ENCODE measurements around the gene SETBP1. TPM values are rescaled to one million over a fixed set of nuclear protein-coding genes. Genes with fewer than 3 reads are reported as not detected.

The SETBP1 gene
- total RNA-seq, 1 experiment from 2014 or later = 3.4 TPM

DNA sequence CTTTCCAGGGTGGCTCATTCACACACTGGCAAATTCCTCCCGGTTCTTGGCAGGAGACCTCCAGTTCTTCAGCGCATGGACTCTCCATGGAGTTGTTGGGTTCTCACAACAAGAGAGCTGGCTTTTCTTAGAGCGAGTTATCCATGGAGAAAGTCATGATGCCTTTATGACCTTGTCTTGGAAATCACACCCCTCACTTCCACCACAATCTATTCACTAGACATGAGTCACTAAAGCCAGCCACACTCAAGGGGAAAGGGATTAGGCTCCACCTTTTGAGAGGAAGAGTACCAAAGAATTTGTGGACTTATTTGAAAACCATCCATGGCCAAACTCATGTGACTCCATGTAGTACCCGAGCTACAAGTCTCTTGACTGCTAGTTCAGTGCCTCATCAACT lies 160.5 kb downstream of the SETBP1 start:
- H3K4me2 ChIP-seq (ENCODE audit: low read depth, low read length, poor library complexity, severe bottlenecking) = no peak overlapping the region
- no peaks in the 10 kb centered on the region for H3K27me3 ChIP-seq (ENCODE audit: low read length)
- no peaks in the 10 kb centered on the region for H3K9me2 ChIP-seq (replicated peaks; ENCODE audit: insufficient read depth, low read length)
- no peak overlapping the region for H3K9ac ChIP-seq (ENCODE audit: low read length)
- DNase-seq = no peak
- H4K20me1 ChIP-seq (ENCODE audit: insufficient read depth, low read depth, low read length) = no peaks in the 10 kb centered on the region
- H3K4me1 ChIP-seq (ENCODE audit: low read length) = peaks cover 27% of the 10 kb centered on the region
- no peak overlapping the region for H2AFZ ChIP-seq (ENCODE audit: low read length)
- H3K27ac ChIP-seq (ENCODE audit: low read length) = no peak overlapping the region
- H3K4me3 ChIP-seq (ENCODE audit: low read length) = no peak overlapping the region
- H3K79me2 ChIP-seq (ENCODE audit: low read length) = no peaks in the 10 kb centered on the region
- H3K36me3 ChIP-seq (ENCODE audit: insufficient read depth, low read length) = no peaks in the 10 kb centered on the region
- H3K9me3 ChIP-seq (ENCODE audit: low read length) = no peaks in the 10 kb centered on the region

GRCh38 chr18:44841752-44842587 lies 161.3 kb downstream of the SETBP1 start:
- Histone ChIP-seq H3K9ac (ENCODE audit: low read length) (no peak overlapping the region), H4K20me1 (ENCODE audit: insufficient read depth, low read depth, low read length) (no peaks in the 10 kb centered on the region), H3K4me1 (ENCODE audit: low read length) (peaks cover 27% of the 10 kb centered on the region), H3K27me3 (ENCODE audit: low read length) (no peaks in the 10 kb centered on the region), H3K9me3 (ENCODE audit: low read length) (no peaks in the 10 kb centered on the region), H3K4me3 (ENCODE audit: low read length) (no peak overlapping the region), H3K36me3 (ENCODE audit: insufficient read depth, low read length) (no peaks in the 10 kb centered on the region), H3K27ac (ENCODE audit: low read length) (no peak overlapping the region), H3K4me2 (ENCODE audit: low read depth, low read length, poor library complexity, severe bottlenecking) (no peak overlapping the region), H3K79me2 (ENCODE audit: low read length) (no peaks in the 10 kb centered on the region), H3K9me2 (replicated peaks; ENCODE audit: insufficient read depth, low read length) (no peaks in the 10 kb centered on the region), H2AFZ (ENCODE audit: low read length) (no peak overlapping the region)
- peak; percentile 43 for DNase-seq

- no peak overlapping the region for H3K27ac ChIP-seq (ENCODE audit: low read length)
- no peak overlapping the region for H3K4me3 ChIP-seq (ENCODE audit: low read length)
- no peaks in the 10 kb centered on the region for H3K27me3 ChIP-seq (ENCODE audit: low read length)
- peaks cover 27% of the 10 kb centered on the region for H3K4me1 ChIP-seq (ENCODE audit: low read length)
- H3K79me2 ChIP-seq (ENCODE audit: low read length) = no peaks in the 10 kb centered on the region
- no peaks in the 10 kb centered on the region for H3K9me3 ChIP-seq (ENCODE audit: low read length)
- H3K36me3 ChIP-seq (ENCODE audit: insufficient read depth, low read length) = no peaks in the 10 kb centered on the region
- H3K9me2 ChIP-seq (replicated peaks; ENCODE audit: insufficient read depth, low read length) = no peaks in the 10 kb centered on the region
- H3K9ac ChIP-seq (ENCODE audit: low read length) = no peak overlapping the region
- no peak overlapping the region for H3K4me2 ChIP-seq (ENCODE audit: low read depth, low read length, poor library complexity, severe bottlenecking)
- no peak overlapping the region for H2AFZ ChIP-seq (ENCODE audit: low read length)
- DNase-seq = no peak
- no peaks in the 10 kb centered on the region for H4K20me1 ChIP-seq (ENCODE audit: insufficient read depth, low read depth, low read length)
These were observed 162.1 kb downstream of the SETBP1 start for GRCh38 chr18:44842588-44843412.

DNA sequence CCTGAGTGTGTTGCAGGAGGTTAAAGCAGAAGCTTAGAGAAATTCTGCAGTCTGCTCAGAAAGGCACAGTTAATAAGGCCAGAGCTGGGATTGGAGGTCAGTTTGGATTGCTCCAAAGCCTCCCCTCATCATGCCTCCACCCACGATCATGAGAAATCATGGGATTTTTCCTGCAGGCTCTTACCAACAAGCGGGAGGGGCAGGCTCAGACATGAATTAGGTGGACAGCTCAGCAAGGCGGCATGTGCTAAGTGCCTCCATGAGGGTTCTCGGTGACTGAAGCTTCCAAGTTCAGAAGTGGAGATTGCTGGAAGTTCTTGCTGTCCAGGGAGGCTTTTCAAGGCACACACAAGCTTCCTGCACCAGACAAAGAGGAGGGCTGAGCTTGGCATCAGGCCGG lies 163.8 kb downstream of the SETBP1 start:
- no peak overlapping the region for H3K4me3 ChIP-seq (ENCODE audit: low read length)
- no peaks in the 10 kb centered on the region for H3K79me2 ChIP-seq (ENCODE audit: low read length)
- no peaks in the 10 kb centered on the region for H3K36me3 ChIP-seq (ENCODE audit: insufficient read depth, low read length)
- no peak overlapping the region for H3K4me2 ChIP-seq (ENCODE audit: low read depth, low read length, poor library complexity, severe bottlenecking)
- H4K20me1 ChIP-seq (ENCODE audit: insufficient read depth, low read depth, low read length) = no peaks in the 10 kb centered on the region
- DNase-seq = no peak
- no peak overlapping the region for H2AFZ ChIP-seq (ENCODE audit: low read length)
- H3K27me3 ChIP-seq (ENCODE audit: low read length) = no peaks in the 10 kb centered on the region
- H3K27ac ChIP-seq (ENCODE audit: low read length) = no peak overlapping the region
- no peaks in the 10 kb centered on the region for H3K9me3 ChIP-seq (ENCODE audit: low read length)
- H3K4me1 ChIP-seq (ENCODE audit: low read length) = peaks cover 15% of the 10 kb centered on the region
- no peak overlapping the region for H3K9ac ChIP-seq (ENCODE audit: low read length)
- no peaks in the 10 kb centered on the region for H3K9me2 ChIP-seq (replicated peaks; ENCODE audit: insufficient read depth, low read length)

GRCh38 chr18:44846450-44846849 lies 165.8 kb downstream of the SETBP1 start:
- Histone ChIP-seq H3K9me3 (ENCODE audit: low read length) (no peaks in the 10 kb centered on the region), H3K4me2 (ENCODE audit: low read depth, low read length, poor library complexity, severe bottlenecking) (no peak overlapping the region), H3K9me2 (replicated peaks; ENCODE audit: insufficient read depth, low read length) (no peaks in the 10 kb centered on the region), H3K36me3 (ENCODE audit: insufficient read depth, low read length) (no peaks in the 10 kb centered on the region), H3K4me3 (ENCODE audit: low read length) (no peak overlapping the region), H3K79me2 (ENCODE audit: low read length) (no peaks in the 10 kb centered on the region), H3K4me1 (ENCODE audit: low read length) (peaks cover 7% of the 10 kb centered on the region), H2AFZ (ENCODE audit: low read length) (no peak overlapping the region), H3K27me3 (ENCODE audit: low read length) (no peaks in the 10 kb centered on the region), H4K20me1 (ENCODE audit: insufficient read depth, low read depth, low read length) (no peaks in the 10 kb centered on the region), H3K27ac (ENCODE audit: low read length) (no peak overlapping the region), H3K9ac (ENCODE audit: low read length) (no peak overlapping the region)
- DNase-seq = no peak

- Histone ChIP-seq H4K20me1 (ENCODE audit: insufficient read depth, low read depth, low read length) (no peaks in the 10 kb centered on the region), H3K4me3 (ENCODE audit: low read length) (no peak overlapping the region), H3K9ac (ENCODE audit: low read length) (no peak overlapping the region), H3K9me3 (ENCODE audit: low read length) (no peaks in the 10 kb centered on the region), H3K27me3 (ENCODE audit: low read length) (no peaks in the 10 kb centered on the region), H3K79me2 (ENCODE audit: low read length) (no peaks in the 10 kb centered on the region), H2AFZ (ENCODE audit: low read length) (no peak overlapping the region), H3K4me2 (ENCODE audit: low read depth, low read length, poor library complexity, severe bottlenecking) (no peak overlapping the region), H3K27ac (ENCODE audit: low read length) (no peak overlapping the region), H3K9me2 (replicated peaks; ENCODE audit: insufficient read depth, low read length) (no peaks in the 10 kb centered on the region), H3K36me3 (ENCODE audit: insufficient read depth, low read length) (no peaks in the 10 kb centered on the region), H3K4me1 (ENCODE audit: low read length) (no peaks in the 10 kb centered on the region)
- no peak for DNase-seq
These were observed 168.1 kb downstream of the SETBP1 start for GRCh38 chr18:44848644-44849335.

DNA sequence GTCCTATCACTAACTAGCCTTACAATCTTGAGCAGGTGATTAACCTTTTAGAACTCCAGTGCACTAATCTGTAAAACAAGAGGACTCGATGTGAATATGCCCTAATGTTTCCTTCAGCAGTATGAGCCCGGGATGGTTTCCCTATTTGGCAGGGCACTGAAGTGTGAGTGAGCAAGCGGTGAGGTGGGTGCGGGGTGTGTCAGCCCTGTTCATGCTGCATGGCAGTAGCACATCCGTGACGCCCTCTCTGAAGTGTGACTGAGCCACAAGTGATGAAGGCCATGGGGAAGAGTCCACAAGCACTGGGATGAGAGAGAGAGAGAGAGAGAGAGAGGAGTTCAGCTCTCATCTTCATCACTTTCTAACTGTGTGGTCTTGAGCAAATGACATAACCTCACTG lies 168.7 kb downstream of the SETBP1 start:
- H3K4me2 ChIP-seq (ENCODE audit: low read depth, low read length, poor library complexity, severe bottlenecking) = no peak overlapping the region
- H3K79me2 ChIP-seq (ENCODE audit: low read length) = no peaks in the 10 kb centered on the region
- no peaks in the 10 kb centered on the region for H3K9me2 ChIP-seq (replicated peaks; ENCODE audit: insufficient read depth, low read length)
- H3K4me1 ChIP-seq (ENCODE audit: low read length) = no peaks in the 10 kb centered on the region
- H3K9me3 ChIP-seq (ENCODE audit: low read length) = no peaks in the 10 kb centered on the region
- H2AFZ ChIP-seq (ENCODE audit: low read length) = no peak overlapping the region
- no peaks in the 10 kb centered on the region for H3K36me3 ChIP-seq (ENCODE audit: insufficient read depth, low read length)
- no peaks in the 10 kb centered on the region for H4K20me1 ChIP-seq (ENCODE audit: insufficient read depth, low read depth, low read length)
- H3K9ac ChIP-seq (ENCODE audit: low read length) = no peak overlapping the region
- H3K4me3 ChIP-seq (ENCODE audit: low read length) = no peak overlapping the region
- no peaks in the 10 kb centered on the region for H3K27me3 ChIP-seq (ENCODE audit: low read length)
- no peak for DNase-seq
- no peak overlapping the region for H3K27ac ChIP-seq (ENCODE audit: low read length)

DNA sequence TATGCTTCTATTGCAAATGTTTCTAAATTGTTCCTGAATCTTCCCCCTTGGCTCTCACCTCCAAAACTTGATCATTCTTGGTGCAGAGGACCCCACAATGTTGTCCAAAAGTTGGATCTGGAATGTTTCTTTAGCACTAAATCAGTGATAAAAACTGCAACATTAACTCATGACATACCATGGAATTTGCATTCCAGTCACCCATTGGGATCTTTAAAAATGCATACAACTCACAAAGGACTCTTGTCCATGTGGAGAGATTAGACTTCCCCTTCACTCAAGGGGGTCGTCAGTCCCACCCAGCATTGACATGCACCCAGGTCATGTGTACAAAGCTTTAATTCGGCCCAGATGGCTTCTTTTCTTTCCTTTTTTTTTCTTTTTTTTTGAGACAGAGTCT lies 169.3 kb downstream of the SETBP1 start:
- Histone ChIP-seq H3K27ac (ENCODE audit: low read length) (no peak overlapping the region), H3K4me1 (ENCODE audit: low read length) (no peaks in the 10 kb centered on the region), H2AFZ (ENCODE audit: low read length) (no peak overlapping the region), H3K4me2 (ENCODE audit: low read depth, low read length, poor library complexity, severe bottlenecking) (no peak overlapping the region), H3K36me3 (ENCODE audit: insufficient read depth, low read length) (no peaks in the 10 kb centered on the region), H3K27me3 (ENCODE audit: low read length) (no peaks in the 10 kb centered on the region), H3K9me2 (replicated peaks; ENCODE audit: insufficient read depth, low read length) (no peaks in the 10 kb centered on the region), H3K4me3 (ENCODE audit: low read length) (no peak overlapping the region), H3K9ac (ENCODE audit: low read length) (no peak overlapping the region), H3K79me2 (ENCODE audit: low read length) (no peaks in the 10 kb centered on the region), H3K9me3 (ENCODE audit: low read length) (no peaks in the 10 kb centered on the region), H4K20me1 (ENCODE audit: insufficient read depth, low read depth, low read length) (no peaks in the 10 kb centered on the region)
- DNase-seq = no peak
